Measurements from ENCODE around the gene AGTPBP1.

- no peak for TF ChIP-seq CTCF (conservative IDR thresholded peaks at IDR 0.05)
- no peak for TF ChIP-seq ZFX (IDR thresholded peaks at IDR 0.05)
These were observed 227.5 kb downstream of the AGTPBP1 start for GRCh38 chr9:85514256-85514655.

Data from C4-2B (cell line).